GM23338 (cell line): ENCODE results near the gene PSPC1.

Experiments
- CREB1 ChIP-seq: fragments of 250-450 bp; sonication (Bioruptor Pico); IDR thresholded peaks from 2 replicates; pipeline ENCODE4 v1.5.0; 2020; ENCODE audit warnings: low read depth, mild to moderate bottlenecking, moderate library complexity
- EZH2 ChIP-seq: fragments of 200-600 bp; sonication (generic); IDR thresholded peaks from one replicate; pipeline ENCODE4 v1.8.0; 2017; ENCODE audit warnings: antibody characterized with exemption, mild to moderate bottlenecking, low read depth; ENCODE audit not compliant: unreplicated experiment
- EZH2phosphoT487 ChIP-seq: fragments of 200-600 bp; sonication (generic); IDR thresholded peaks from one replicate; pipeline ENCODE4 v1.8.1; 2018; ENCODE audit warnings: antibody characterized with exemption; ENCODE audit not compliant: unreplicated experiment
- JUNB ChIP-seq: IDR thresholded peaks from one replicate; pipeline ENCODE4 v1.6.1; 2016; ENCODE audit warnings: antibody characterized with exemption; ENCODE audit not compliant: unreplicated experiment
- NANOG ChIP-seq: IDR thresholded peaks from 2 replicates; pipeline ENCODE4 v1.6.1; 2016; ENCODE audit warnings: antibody characterized with exemption, borderline replicate concordance
- POLR2AphosphoS5 ChIP-seq: IDR thresholded peaks from 2 replicates; pipeline ENCODE4 v1.6.1; 2016; ENCODE audit warnings: antibody characterized with exemption, low read depth
- ZNF114 ChIP-seq: fragments of 250-450 bp; sonication (Bioruptor Pico); IDR thresholded peaks from 2 replicates; pipeline ENCODE4 v1.5.0; 2020; ENCODE audit warnings: mild to moderate bottlenecking, moderate library complexity
- ZNF331 ChIP-seq: fragments of 250-450 bp; sonication (Bioruptor Pico); IDR thresholded peaks from 2 replicates; pipeline ENCODE4 v1.5.0; 2020; ENCODE audit warnings: low read depth, mild to moderate bottlenecking, moderate library complexity
- TF ChIP-seq, protein P1 (sequence below), 2 experiments: fragments of 200-600 bp in 1 of 2; sonication (generic) in 1 of 2; conservative IDR thresholded peaks; 2 replicates each; pipeline versions ENCODE4 v1.5.1 to v1.6.1; 2016 to 2017; ENCODE audit warnings: antibody characterized with exemption in 2 of 2, low read depth in 2 of 2, mild to moderate bottlenecking in 2 of 2, moderate library complexity in 1 of 2
- TF ChIP-seq, protein P2 (sequence below): IDR thresholded peaks from one replicate; pipeline ENCODE4 v1.6.1; 2018; ENCODE audit warnings: antibody characterized with exemption; ENCODE audit not compliant: unreplicated experiment
- TF ChIP-seq, protein P3 (sequence below): IDR thresholded peaks from 2 replicates; pipeline ENCODE4 v1.6.1; 2016; ENCODE audit warnings: antibody characterized with exemption

DNA sequence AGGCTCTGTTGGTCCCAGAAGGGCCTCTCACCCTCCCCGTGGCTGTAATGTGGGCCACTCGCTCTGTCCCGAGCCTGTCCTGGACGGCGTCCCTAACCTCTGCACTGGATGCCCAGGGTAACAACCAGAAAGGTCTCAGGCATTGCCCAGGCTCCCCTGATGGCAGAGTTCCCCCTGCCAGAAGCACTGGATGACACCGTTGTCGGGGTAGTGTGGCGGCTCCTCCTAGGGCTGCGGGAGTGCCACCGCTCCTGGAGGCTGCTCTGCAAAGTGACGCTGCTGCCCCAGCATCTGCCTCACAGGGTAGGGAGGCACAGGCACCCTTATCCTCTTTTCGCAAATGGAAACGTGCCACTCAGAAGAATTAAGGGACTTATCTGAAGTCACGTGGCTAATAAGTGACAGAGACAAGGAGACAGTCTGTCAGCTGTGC lies 117.3 kb downstream of the PSPC1 start:
- TF ChIP-seq, protein P1, sequence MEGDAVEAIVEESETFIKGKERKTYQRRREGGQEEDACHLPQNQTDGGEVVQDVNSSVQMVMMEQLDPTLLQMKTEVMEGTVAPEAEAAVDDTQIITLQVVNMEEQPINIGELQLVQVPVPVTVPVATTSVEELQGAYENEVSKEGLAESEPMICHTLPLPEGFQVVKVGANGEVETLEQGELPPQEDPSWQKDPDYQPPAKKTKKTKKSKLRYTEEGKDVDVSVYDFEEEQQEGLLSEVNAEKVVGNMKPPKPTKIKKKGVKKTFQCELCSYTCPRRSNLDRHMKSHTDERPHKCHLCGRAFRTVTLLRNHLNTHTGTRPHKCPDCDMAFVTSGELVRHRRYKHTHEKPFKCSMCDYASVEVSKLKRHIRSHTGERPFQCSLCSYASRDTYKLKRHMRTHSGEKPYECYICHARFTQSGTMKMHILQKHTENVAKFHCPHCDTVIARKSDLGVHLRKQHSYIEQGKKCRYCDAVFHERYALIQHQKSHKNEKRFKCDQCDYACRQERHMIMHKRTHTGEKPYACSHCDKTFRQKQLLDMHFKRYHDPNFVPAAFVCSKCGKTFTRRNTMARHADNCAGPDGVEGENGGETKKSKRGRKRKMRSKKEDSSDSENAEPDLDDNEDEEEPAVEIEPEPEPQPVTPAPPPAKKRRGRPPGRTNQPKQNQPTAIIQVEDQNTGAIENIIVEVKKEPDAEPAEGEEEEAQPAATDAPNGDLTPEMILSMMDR (conservative IDR thresholded peaks at IDR 0.05; ENCODE audit: low read depth in 2 of 2): no peak
- TF ChIP-seq POLR2AphosphoS5 (no peak), CREB1 (CRISPR knock-in tag) (no peak), ZNF114 (CRISPR knock-in tag) (no peak), NANOG (no peak), JUNB (no peak), EZH2phosphoT487 (no peak), EZH2 (no peak), ZNF331 (no peak)
- TF ChIP-seq, protein P2, sequence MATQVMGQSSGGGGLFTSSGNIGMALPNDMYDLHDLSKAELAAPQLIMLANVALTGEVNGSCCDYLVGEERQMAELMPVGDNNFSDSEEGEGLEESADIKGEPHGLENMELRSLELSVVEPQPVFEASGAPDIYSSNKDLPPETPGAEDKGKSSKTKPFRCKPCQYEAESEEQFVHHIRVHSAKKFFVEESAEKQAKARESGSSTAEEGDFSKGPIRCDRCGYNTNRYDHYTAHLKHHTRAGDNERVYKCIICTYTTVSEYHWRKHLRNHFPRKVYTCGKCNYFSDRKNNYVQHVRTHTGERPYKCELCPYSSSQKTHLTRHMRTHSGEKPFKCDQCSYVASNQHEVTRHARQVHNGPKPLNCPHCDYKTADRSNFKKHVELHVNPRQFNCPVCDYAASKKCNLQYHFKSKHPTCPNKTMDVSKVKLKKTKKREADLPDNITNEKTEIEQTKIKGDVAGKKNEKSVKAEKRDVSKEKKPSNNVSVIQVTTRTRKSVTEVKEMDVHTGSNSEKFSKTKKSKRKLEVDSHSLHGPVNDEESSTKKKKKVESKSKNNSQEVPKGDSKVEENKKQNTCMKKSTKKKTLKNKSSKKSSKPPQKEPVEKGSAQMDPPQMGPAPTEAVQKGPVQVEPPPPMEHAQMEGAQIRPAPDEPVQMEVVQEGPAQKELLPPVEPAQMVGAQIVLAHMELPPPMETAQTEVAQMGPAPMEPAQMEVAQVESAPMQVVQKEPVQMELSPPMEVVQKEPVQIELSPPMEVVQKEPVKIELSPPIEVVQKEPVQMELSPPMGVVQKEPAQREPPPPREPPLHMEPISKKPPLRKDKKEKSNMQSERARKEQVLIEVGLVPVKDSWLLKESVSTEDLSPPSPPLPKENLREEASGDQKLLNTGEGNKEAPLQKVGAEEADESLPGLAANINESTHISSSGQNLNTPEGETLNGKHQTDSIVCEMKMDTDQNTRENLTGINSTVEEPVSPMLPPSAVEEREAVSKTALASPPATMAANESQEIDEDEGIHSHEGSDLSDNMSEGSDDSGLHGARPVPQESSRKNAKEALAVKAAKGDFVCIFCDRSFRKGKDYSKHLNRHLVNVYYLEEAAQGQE: no peak
- TF ChIP-seq, protein P3, sequence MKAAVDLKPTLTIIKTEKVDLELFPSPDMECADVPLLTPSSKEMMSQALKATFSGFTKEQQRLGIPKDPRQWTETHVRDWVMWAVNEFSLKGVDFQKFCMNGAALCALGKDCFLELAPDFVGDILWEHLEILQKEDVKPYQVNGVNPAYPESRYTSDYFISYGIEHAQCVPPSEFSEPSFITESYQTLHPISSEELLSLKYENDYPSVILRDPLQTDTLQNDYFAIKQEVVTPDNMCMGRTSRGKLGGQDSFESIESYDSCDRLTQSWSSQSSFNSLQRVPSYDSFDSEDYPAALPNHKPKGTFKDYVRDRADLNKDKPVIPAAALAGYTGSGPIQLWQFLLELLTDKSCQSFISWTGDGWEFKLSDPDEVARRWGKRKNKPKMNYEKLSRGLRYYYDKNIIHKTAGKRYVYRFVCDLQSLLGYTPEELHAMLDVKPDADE: no peak
